ENCODE measurements around the gene NFKB1. TPM values are rescaled to one million over a fixed set of nuclear protein-coding genes. Genes with fewer than 3 reads are reported as not detected.

The NFKB1 gene
- total RNA-seq, 4 donors from 2014 or later: 32.9 to 56.0 (median 40.9) TPM

- DNase-seq (ENCODE audit: low spot score in 2 of 2): no peak
- H3K4me1 ChIP-seq: peaks cover under 1% of the 10 kb centered on the region
- 89% methylated on average over 3 of the region's 3 CpGs for WGBS
- H3K4me3 ChIP-seq: no peak overlapping the region
- no peaks in the 10 kb centered on the region for H3K9me3 ChIP-seq
- H3K27me3 ChIP-seq: no peaks in the 10 kb centered on the region
- TF ChIP-seq CTCF (IDR thresholded peaks at IDR 0.05): no peak
- H3K36me3 ChIP-seq: peaks cover 77% of the 10 kb centered on the region
- no peak overlapping the region for H3K27ac ChIP-seq
These were observed 105.1 kb downstream of the NFKB1 start for GRCh38 chr4:102606261-102606660.

DNA sequence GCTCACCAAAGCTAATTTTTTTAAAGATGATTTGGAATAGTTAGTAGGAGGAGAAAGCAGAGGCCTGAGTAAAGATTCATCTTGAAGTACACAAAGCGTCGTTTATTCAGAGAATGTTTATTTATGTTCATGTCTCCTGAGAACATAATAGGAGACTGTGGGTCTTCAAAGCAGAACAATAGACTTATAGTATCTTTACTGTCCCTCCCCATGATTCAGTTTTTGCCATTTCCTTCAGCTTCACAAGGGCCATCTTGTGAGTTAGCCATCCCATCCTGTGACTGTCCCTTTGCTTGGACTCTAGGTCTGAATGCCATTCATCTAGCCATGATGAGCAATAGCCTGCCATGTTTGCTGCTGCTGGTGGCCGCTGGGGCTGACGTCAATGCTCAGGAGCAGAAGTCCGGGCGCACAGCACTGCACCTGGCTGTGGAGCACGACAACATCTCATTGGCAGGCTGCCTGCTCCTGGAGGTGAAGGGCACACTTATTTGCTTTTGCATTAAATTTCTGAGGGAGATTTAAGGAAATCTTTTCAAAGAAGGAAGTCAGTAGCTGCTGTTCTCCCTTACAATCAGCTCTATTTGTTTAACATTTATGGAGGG, 105.8 kb downstream of the NFKB1 start:
- WGBS: 90% methylated on average over 7 of the region's 7 CpGs
- H3K36me3 ChIP-seq: peaks cover 77% of the 10 kb centered on the region
- TF ChIP-seq EP300 (IDR thresholded peaks at IDR 0.05) (no peak), CTCF (IDR thresholded peaks at IDR 0.05) (no peak)
- DNase-seq (ENCODE audit: low spot score in 2 of 2): no peak
- H3K27ac ChIP-seq: no peak overlapping the region
- H3K4me1 ChIP-seq: peaks cover 5% of the 10 kb centered on the region
- no peak overlapping the region for H3K4me3 ChIP-seq
- no peaks in the 10 kb centered on the region for H3K27me3 ChIP-seq
- H3K9me3 ChIP-seq: no peaks in the 10 kb centered on the region

- Histone ChIP-seq H3K27me3 (no peaks in the 10 kb centered on the region), H3K4me1 (peaks cover 17% of the 10 kb centered on the region), H3K9me3 (no peaks in the 10 kb centered on the region), H3K4me3 (no peak overlapping the region), H3K27ac (no peak overlapping the region), H3K36me3 (peaks cover 82% of the 10 kb centered on the region)
- no peak for TF ChIP-seq EP300 (IDR thresholded peaks at IDR 0.05)
- TF ChIP-seq POLR2A (IDR thresholded peaks at IDR 0.05): no peak
- no peak for TF ChIP-seq CTCF (IDR thresholded peaks at IDR 0.05)
- no peak for DNase-seq (ENCODE audit: low spot score in 2 of 2)
- WGBS: 65% methylated on average over 1 of the region's 1 CpG
These were observed 107.0 kb downstream of the NFKB1 start for GRCh38 chr4:102608190-102608589.

DNA sequence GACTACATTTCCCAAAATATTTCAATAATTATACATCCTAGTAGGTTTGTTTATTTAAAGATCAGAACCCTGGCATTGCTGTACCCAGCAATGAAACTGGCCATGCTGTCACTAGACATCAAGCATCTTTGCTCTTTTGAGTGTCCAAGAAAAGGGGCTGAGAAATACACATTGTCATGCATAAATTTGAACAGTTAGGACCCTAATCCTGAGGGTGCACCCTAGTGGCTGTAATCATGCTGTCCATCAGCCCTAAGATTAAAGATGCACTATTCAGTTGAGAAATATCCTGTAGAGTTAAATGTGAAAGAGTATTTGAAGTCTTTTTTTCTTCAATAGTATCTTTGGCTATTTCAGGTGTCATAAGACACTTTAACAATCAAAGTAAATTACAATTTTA, 108.8 kb downstream of the NFKB1 start:
- no peak for DNase-seq (ENCODE audit: low spot score in 2 of 2)
- H3K4me3 ChIP-seq: no peak overlapping the region
- H3K9me3 ChIP-seq: no peaks in the 10 kb centered on the region
- H3K27me3 ChIP-seq: no peaks in the 10 kb centered on the region
- H3K4me1 ChIP-seq: peaks cover 17% of the 10 kb centered on the region
- no peak overlapping the region for H3K27ac ChIP-seq
- TF ChIP-seq EP300 (IDR thresholded peaks at IDR 0.05): no peak
- no peak for TF ChIP-seq CTCF (IDR thresholded peaks at IDR 0.05)
- TF ChIP-seq POLR2A (IDR thresholded peaks at IDR 0.05): no peak
- TF ChIP-seq POLR2AphosphoS5 (IDR thresholded peaks at IDR 0.05): no peak
- peaks cover 84% of the 10 kb centered on the region for H3K36me3 ChIP-seq

DNA sequence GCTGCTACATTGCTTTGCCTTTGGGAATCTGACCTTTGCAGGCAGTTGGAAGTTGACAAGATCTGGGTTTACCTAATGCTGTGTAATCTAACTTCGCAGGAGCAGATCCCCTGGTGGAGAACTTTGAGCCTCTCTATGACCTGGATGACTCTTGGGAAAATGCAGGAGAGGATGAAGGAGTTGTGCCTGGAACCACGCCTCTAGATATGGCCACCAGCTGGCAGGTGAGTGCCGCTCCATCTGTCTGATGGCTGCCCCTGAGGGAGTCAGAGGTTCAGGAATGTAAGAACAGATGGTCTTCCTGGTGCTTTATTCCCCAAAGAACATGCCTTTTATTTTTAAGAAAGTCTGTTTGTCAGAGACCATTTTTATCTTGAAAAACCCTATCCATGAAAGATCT, 109.3 kb downstream of the NFKB1 start:
- Histone ChIP-seq H3K27me3 (no peaks in the 10 kb centered on the region), H3K4me3 (no peak overlapping the region), H3K27ac (no peak overlapping the region), H3K9me3 (no peaks in the 10 kb centered on the region), H3K36me3 (peaks cover 88% of the 10 kb centered on the region), H3K4me1 (peaks cover 17% of the 10 kb centered on the region)
- no peak for TF ChIP-seq POLR2AphosphoS5 (IDR thresholded peaks at IDR 0.05)
- no peak for TF ChIP-seq EP300 (IDR thresholded peaks at IDR 0.05)
- no peak for TF ChIP-seq CTCF (IDR thresholded peaks at IDR 0.05)
- TF ChIP-seq POLR2A (IDR thresholded peaks at IDR 0.05): no peak
- WGBS: 91% methylated on average over 3 of the region's 3 CpGs
- DNase-seq (ENCODE audit: low spot score in 2 of 2): no peak
